NB4 (cell line): Measurements from ENCODE around the gene COG7.
"Not testable (repeated sequence)": the region's sequence is repeated elsewhere in the genome, so short reads cannot be mapped to it uniquely, and the experiment has no call there.

Experiments
- DNase-seq: peaks from one replicate; pipeline ENCODE4 v3.0.0; 2010; ENCODE audit warnings: low read depth
- H3K4me3 ChIP-seq: one replicate; pipeline ENCODE4 v1.5.1; 2011; ENCODE audit warnings: mild to moderate bottlenecking, low read depth, low read length, moderate library complexity
- MYC ChIP-seq: IDR thresholded peaks from 2 replicates; pipeline ENCODE4 v1.6.1; 2011; ENCODE audit warnings: low read depth, low read length
- POLR2A ChIP-seq: IDR thresholded peaks from 2 replicates; pipeline ENCODE4 v1.6.1; 2011; ENCODE audit warnings: mild to moderate bottlenecking; ENCODE audit not compliant: insufficient read length; ENCODE audit errors: extremely low read depth
- TF ChIP-seq, protein P1 (sequence below): IDR thresholded peaks from 2 replicates; pipeline ENCODE4 v1.6.1; 2011; ENCODE audit warnings: low read depth, low read length
- TF ChIP-seq, protein P2 (sequence below): IDR thresholded peaks from one replicate; pipeline ENCODE4 v1.5.1; 2012; ENCODE audit warnings: low read depth, low read length

Gene COG7

DNA sequence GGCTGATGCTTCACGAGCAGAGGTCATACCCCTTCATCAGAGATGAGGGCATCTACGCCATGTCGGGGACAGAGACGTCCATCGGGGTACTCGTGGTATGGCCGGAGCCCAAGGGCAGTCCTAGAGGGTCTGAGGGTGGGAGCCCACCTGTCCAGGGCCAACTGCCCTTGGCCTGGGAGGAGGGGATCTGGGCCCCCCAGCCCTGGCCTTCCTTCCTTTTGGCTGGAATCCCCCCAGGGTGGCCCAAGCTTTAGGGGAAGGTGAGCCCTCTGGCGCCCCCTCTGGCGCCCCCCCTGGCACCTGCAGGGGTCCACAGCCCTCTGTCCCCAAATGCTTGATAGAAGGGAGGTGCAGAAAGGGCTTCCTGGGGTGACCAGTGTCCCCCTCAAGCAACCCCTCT lies 81.6 kb downstream of the COG7 start:
- no peak overlapping the region for H3K4me3 ChIP-seq
- DNase-seq = no peak
- TF ChIP-seq, protein P1, sequence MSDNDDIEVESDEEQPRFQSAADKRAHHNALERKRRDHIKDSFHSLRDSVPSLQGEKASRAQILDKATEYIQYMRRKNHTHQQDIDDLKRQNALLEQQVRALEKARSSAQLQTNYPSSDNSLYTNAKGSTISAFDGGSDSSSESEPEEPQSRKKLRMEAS = no peak
- TF ChIP-seq, protein P2, sequence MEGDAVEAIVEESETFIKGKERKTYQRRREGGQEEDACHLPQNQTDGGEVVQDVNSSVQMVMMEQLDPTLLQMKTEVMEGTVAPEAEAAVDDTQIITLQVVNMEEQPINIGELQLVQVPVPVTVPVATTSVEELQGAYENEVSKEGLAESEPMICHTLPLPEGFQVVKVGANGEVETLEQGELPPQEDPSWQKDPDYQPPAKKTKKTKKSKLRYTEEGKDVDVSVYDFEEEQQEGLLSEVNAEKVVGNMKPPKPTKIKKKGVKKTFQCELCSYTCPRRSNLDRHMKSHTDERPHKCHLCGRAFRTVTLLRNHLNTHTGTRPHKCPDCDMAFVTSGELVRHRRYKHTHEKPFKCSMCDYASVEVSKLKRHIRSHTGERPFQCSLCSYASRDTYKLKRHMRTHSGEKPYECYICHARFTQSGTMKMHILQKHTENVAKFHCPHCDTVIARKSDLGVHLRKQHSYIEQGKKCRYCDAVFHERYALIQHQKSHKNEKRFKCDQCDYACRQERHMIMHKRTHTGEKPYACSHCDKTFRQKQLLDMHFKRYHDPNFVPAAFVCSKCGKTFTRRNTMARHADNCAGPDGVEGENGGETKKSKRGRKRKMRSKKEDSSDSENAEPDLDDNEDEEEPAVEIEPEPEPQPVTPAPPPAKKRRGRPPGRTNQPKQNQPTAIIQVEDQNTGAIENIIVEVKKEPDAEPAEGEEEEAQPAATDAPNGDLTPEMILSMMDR = peak; percentile 14

GRCh38 chr16:23369416-23369815 lies 83.6 kb downstream of the COG7 start:
- no peak overlapping the region for H3K4me3 ChIP-seq
- TF ChIP-seq, protein P1 = no peak
- TF ChIP-seq, protein P2 = no peak
- no peak for TF ChIP-seq MYC
- TF ChIP-seq POLR2A = no peak
- DNase-seq = peak; percentile 12

GRCh38 chr16:23368469-23368868 lies 84.5 kb downstream of the COG7 start:
- DNase-seq = no peak
- TF ChIP-seq POLR2A = no peak
- TF ChIP-seq, protein P2 = no peak
- TF ChIP-seq MYC = no peak
- TF ChIP-seq, protein P1 = no peak
- H3K4me3 ChIP-seq = no peak overlapping the region

DNA sequence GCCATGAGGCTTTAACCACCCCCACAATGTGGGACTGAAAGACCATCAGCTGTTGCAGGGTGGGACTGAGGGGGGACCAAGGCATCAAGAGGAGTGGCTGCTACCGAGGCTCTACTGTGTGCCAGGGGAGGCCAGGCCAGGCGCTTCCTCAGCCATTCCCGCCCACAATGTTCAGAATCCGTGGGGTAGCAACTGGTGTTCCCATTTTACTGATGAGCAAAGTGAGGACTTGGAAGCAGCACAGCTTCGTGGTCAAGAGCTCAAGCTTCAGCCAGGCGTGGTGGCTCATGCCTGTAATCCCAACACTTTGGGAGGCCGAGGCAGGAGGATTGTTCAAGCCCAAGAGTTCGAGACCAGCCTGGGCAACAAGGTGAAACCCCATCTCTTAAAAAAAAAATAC lies 85.0 kb downstream of the COG7 start:
- TF ChIP-seq, protein P2 = no peak
- TF ChIP-seq MYC = no peak
- TF ChIP-seq, protein P1 = no peak
- TF ChIP-seq POLR2A = no peak
- DNase-seq = no peak
- H3K4me3 ChIP-seq = no peak overlapping the region

- DNase-seq = no peak
- no peak overlapping the region for H3K4me3 ChIP-seq
- TF ChIP-seq MYC (no peak), POLR2A (no peak)
- TF ChIP-seq, protein P2 = no peak
- TF ChIP-seq, protein P1 = no peak
These were observed 85.4 kb downstream of the COG7 start for GRCh38 chr16:23367564-23367963.

- H3K4me3 ChIP-seq, DNase-seq: not testable (repeated sequence)
These were observed 86.6 kb downstream of the COG7 start for GRCh38 chr16:23366341-23366740.
